IMR-90 (cell line): Measurements from ENCODE around the gene CCSER1. TPM values are rescaled to one million over a fixed set of nuclear protein-coding genes. Genes with fewer than 3 reads are reported as not detected.

Source experiments
- ATAC-seq: fragments of 200-7000 bp; cut with Tn5 transposase; 2 replicates; pipeline ENCODE4 v1.9.1; 2020; ENCODE audit warnings: low read depth, mild to moderate bottlenecking, moderate library complexity
- BruUV-seq: library from RNA; stranded (reverse); fragments of 400-500 nt; replicated peaks from 2 replicates; lab custom pipeline; 2021; lab: Mats Ljungman, UMichigan
- CTCF ChIA-PET: fragments of 300-600 bp; formaldehyde crosslinking; extraction: SDS; loops from one replicate; lab custom pipeline; 2021; ENCODE audit warnings: antibody characterized with exemption; lab: Yijun Ruan, JAX
- POLR2A ChIA-PET: fragments of 300-600 bp; sonication (Branson Sonifier 250); formaldehyde crosslinking; loops from one replicate; lab custom pipeline; 2022; ENCODE audit warnings: antibody characterized with exemption; ENCODE audit not compliant: unreplicated experiment; lab: Charles Lee
- DNase-seq: peaks from one replicate; pipeline ENCODE4 v3.0.0; 2013
- H2AFZ ChIP-seq: replicated peaks from 2 replicates; pipeline ENCODE3; 2013; ENCODE audit warnings: low read length, mild to moderate bottlenecking; ENCODE audit not compliant: poor library complexity
- H2AK5ac ChIP-seq: 2 replicates; pipeline ENCODE4 v1.6.1; 2013; ENCODE audit warnings: low read depth, low read length, inconsistent platforms
- H2AK9ac ChIP-seq: replicated peaks from 2 replicates; pipeline ENCODE3; 2013; ENCODE audit warnings: mild to moderate bottlenecking, low read depth, low read length, moderate library complexity; ENCODE audit not compliant: poor library complexity
- H2BK120ac ChIP-seq: 2 replicates; pipeline ENCODE4 v1.6.1; 2013; ENCODE audit warnings: low read depth, low read length, inconsistent platforms
- H2BK15ac ChIP-seq: 3 replicates; pipeline ENCODE4 v1.6.1; 2013; ENCODE audit warnings: low read depth, low read length, inconsistent platforms
- H2BK20ac ChIP-seq: 2 replicates; pipeline ENCODE4 v1.6.1; 2013; ENCODE audit warnings: low read depth, mild to moderate bottlenecking, inconsistent platforms, low read length, moderate library complexity
- H2BK5ac ChIP-seq: 2 replicates; pipeline ENCODE4 v1.6.1; 2013; ENCODE audit warnings: mild to moderate bottlenecking, low read depth, low read length, inconsistent platforms; ENCODE audit not compliant: poor library complexity, severe bottlenecking
- H3K14ac ChIP-seq: replicated peaks from 2 replicates; pipeline ENCODE4 v1.6.1; 2013; ENCODE audit warnings: low read depth, low read length, inconsistent platforms
- H3K18ac ChIP-seq: 2 replicates; pipeline ENCODE4 v1.6.1; 2013; ENCODE audit warnings: low read depth, low read length, control low read depth
- H3K23ac ChIP-seq: 2 replicates; pipeline ENCODE4 v1.6.1; 2013; ENCODE audit warnings: low read depth, low read length, inconsistent platforms
- H3K27ac ChIP-seq: 2 replicates; pipeline ENCODE4 v1.5.1; 2013; ENCODE audit warnings: mild to moderate bottlenecking, control low read depth, low read length; ENCODE audit not compliant: insufficient read depth
- H3K27me3 ChIP-seq: 2 replicates; pipeline ENCODE4 v1.6.1; 2013; ENCODE audit warnings: low read length; ENCODE audit not compliant: control insufficient read depth, insufficient read depth
- H3K36me3 ChIP-seq: 2 replicates; pipeline ENCODE4 v1.6.1; 2013; ENCODE audit warnings: low read length, mixed read lengths; ENCODE audit not compliant: control insufficient read depth, insufficient read depth
- H3K4ac ChIP-seq: 2 replicates; pipeline ENCODE4 v1.6.1; 2013; ENCODE audit warnings: low read depth, low read length, inconsistent platforms
- H3K4me1 ChIP-seq: 2 replicates; pipeline ENCODE4 v1.6.1; 2013; ENCODE audit warnings: low read length, mixed read lengths; ENCODE audit not compliant: control insufficient read depth, insufficient read depth
- H3K4me2 ChIP-seq: 2 replicates; pipeline ENCODE4 v1.6.1; 2013; ENCODE audit warnings: low read depth, mild to moderate bottlenecking, control low read depth, low read length, moderate library complexity
- H3K4me3 ChIP-seq: 2 replicates; pipeline ENCODE4 v1.5.1; 2013; ENCODE audit warnings: low read depth, mild to moderate bottlenecking, control low read depth, low read length, moderate library complexity; ENCODE audit not compliant: insufficient read depth
- H3K56ac ChIP-seq: 2 replicates; pipeline ENCODE4 v1.6.1; 2013; ENCODE audit warnings: low read length, inconsistent platforms; ENCODE audit not compliant: insufficient read depth; ENCODE audit errors: extremely low read depth
- H3K79me1 ChIP-seq, 2 experiments: 2 replicates each; pipeline ENCODE4 v1.6.1; 2013; ENCODE audit warnings: low read length in 2 of 2, inconsistent platforms in 1 of 2, low read depth in 1 of 2
- H3K9ac ChIP-seq: 2 replicates; pipeline ENCODE4 v1.6.1; 2013; ENCODE audit warnings: low read depth, low read length, control low read depth
- H3K9me1 ChIP-seq: 2 replicates; pipeline ENCODE4 v1.6.1; 2013; ENCODE audit warnings: low read length, inconsistent platforms; ENCODE audit not compliant: insufficient read depth
- H3K9me3 ChIP-seq: 2 replicates; pipeline ENCODE4 v1.6.1; 2013; ENCODE audit warnings: low read length; ENCODE audit not compliant: control insufficient read depth, insufficient read depth
- H4K20me1 ChIP-seq: 2 replicates; pipeline ENCODE4 v1.6.1; 2013; ENCODE audit warnings: low read length, inconsistent platforms; ENCODE audit not compliant: insufficient read depth
- H4K5ac ChIP-seq: 2 replicates; pipeline ENCODE4 v1.6.1; 2013; ENCODE audit warnings: mild to moderate bottlenecking, low read depth, low read length, control low read depth
- H4K8ac ChIP-seq, 2 experiments: 2 replicates each; pipeline ENCODE4 v1.6.1; 2013; ENCODE audit warnings: low read depth in 2 of 2, low read length in 2 of 2, control low read depth in 1 of 2, inconsistent platforms in 1 of 2
- H4K91ac ChIP-seq: 2 replicates; pipeline ENCODE4 v1.6.1; 2013; ENCODE audit warnings: low read depth, low read length, inconsistent platforms; ENCODE audit not compliant: insufficient read depth
- BHLHE40 ChIP-seq: fragments of 150-350 bp; IDR thresholded peaks from 2 replicates; pipeline ENCODE4 v1.6.1; 2016; ENCODE audit warnings: mild to moderate bottlenecking, low read depth, low read length
- CEBPB ChIP-seq: IDR thresholded peaks from 2 replicates; pipeline ENCODE4 v1.6.1; 2012; ENCODE audit warnings: low read depth, low read length, improper control_type of control experiment
- CHD1 ChIP-seq: IDR thresholded peaks from 2 replicates; pipeline ENCODE4 v1.6.1; 2012; ENCODE audit warnings: low read depth, low read length, improper control_type of control experiment
- ELK1 ChIP-seq: fragments of 150-350 bp; IDR thresholded peaks from 2 replicates; pipeline ENCODE4 v1.6.1; 2016; ENCODE audit warnings: low read depth, mild to moderate bottlenecking, low read length, moderate library complexity, borderline replicate concordance
- FOS ChIP-seq: fragments of 150-350 bp; IDR thresholded peaks from 2 replicates; pipeline ENCODE4 v1.6.1; 2016; ENCODE audit warnings: low read depth, low read length
- MAFK ChIP-seq: IDR thresholded peaks from 2 replicates; pipeline ENCODE4 v1.6.1; 2012; ENCODE audit warnings: low read depth, low read length, improper control_type of control experiment
- MAZ ChIP-seq: IDR thresholded peaks from 2 replicates; pipeline ENCODE4 v1.6.1; 2012; ENCODE audit warnings: low read depth, mild to moderate bottlenecking, low read length, improper control_type of control experiment, moderate library complexity, borderline replicate concordance
- NFE2L2 ChIP-seq: fragments of 150-350 bp; IDR thresholded peaks from 2 replicates; pipeline ENCODE4 v1.6.1; 2016; ENCODE audit warnings: low read depth, mild to moderate bottlenecking, low read length
- POLR2A ChIP-seq: IDR thresholded peaks from 2 replicates; pipeline ENCODE4 v1.6.1; 2012; ENCODE audit warnings: mild to moderate bottlenecking, low read depth, low read length
- RAD21 ChIP-seq: IDR thresholded peaks from 2 replicates; pipeline ENCODE4 v1.6.1; 2012; ENCODE audit warnings: low read length, improper control_type of control experiment
- RCOR1 ChIP-seq: IDR thresholded peaks from 2 replicates; pipeline ENCODE4 v1.6.1; 2012; ENCODE audit warnings: mild to moderate bottlenecking, low read length, improper control_type of control experiment; ENCODE audit not compliant: insufficient replicate concordance
- RFX5 ChIP-seq: IDR thresholded peaks from 2 replicates; pipeline ENCODE4 v1.8.0; 2012; ENCODE audit warnings: low read depth, mild to moderate bottlenecking, low read length, moderate library complexity
- WGBS, 2 experiments: methylation state at CpG; one replicate each; pipeline versions ENCODE4 v1.1.5 to v1.1.7; 2013; ENCODE audit warnings: missing lambda C conversion rate in 2 of 2; ENCODE audit not compliant: insufficient read length in 1 of 2; ENCODE audit errors: extremely low coverage in 2 of 2; 5-methylcytosine and 5-hydroxymethylcytosine counted together
- dilution Hi-C: fragments of 300-500 bp; cut with HindIII; formaldehyde crosslinking; loops from one replicate; pipeline ENCODE4 v1.14.3; 2018; ENCODE audit warnings: low sequenced_read_pairs; ENCODE audit not compliant: unreplicated experiment
- in situ Hi-C: fragments of 300-500 bp; cut with MboI; formaldehyde crosslinking; loops from 3 replicates; pipeline ENCODE4 v1.14.3; 2019; ENCODE audit warnings: low sequenced_read_pairs, inconsistent platforms, mixed read lengths
- intact Hi-C: fragments of 100-400 bp; cut with micrococcal nuclease; formaldehyde crosslinking; loops from 2 replicates; pipeline ENCODE4 v1.10.0; 2022
- polyA plus RNA-seq, 3 experiments: library from polyadenylated mRNA; depleted of rRNA; stranded (reverse); fragments of >200 nt; gene quantifications; 2 replicates each; pipeline ENCODE4 v1.2.3, GENCODE V29; 2012; ENCODE audit warnings: low replicate concordance in 1 of 3
- total RNA-seq: library from RNA; depleted of rRNA; stranded (reverse); fragments of >200 nt; gene quantifications from 2 replicates; pipeline ENCODE4 v1.2.3, GENCODE V29; 2012
- TF ChIP-seq, protein P1 (sequence below): conservative IDR thresholded peaks from 2 replicates; pipeline ENCODE4 v1.5.1; 2012; ENCODE audit warnings: mild to moderate bottlenecking, low read depth, low read length, improper control_type of control experiment
- TF ChIP-seq, protein P2 (sequence below): fragments of 150-350 bp; IDR thresholded peaks from 2 replicates; pipeline ENCODE4 v1.6.1; 2017; ENCODE audit warnings: mild to moderate bottlenecking, antibody characterized with exemption, low read length, low read depth

CCSER1 gene
- total and polyA plus RNA-seq, 2 of the 4 experiments (the other 2 are of a cell fraction) = not detected

GRCh38 chr4:91147067-91147466 lies 1019.9 kb downstream of the CCSER1 start:
- no peak overlapping the region for H3K14ac ChIP-seq
- no peak overlapping the region for H3K18ac ChIP-seq
- dilution Hi-C loops (no loop called here), intact Hi-C loops (no loop called here), in situ Hi-C loops (no loop called here)
- no peak overlapping the region for H3K4me2 ChIP-seq
- no peak overlapping the region for H2AFZ ChIP-seq
- H3K4ac ChIP-seq = no peak overlapping the region
- no peak overlapping the region for H4K8ac ChIP-seq
- H3K4me1 ChIP-seq = no peaks in the 10 kb centered on the region
- TF ChIP-seq RFX5 (no peak), FOS (no peak), RCOR1 (no peak), BHLHE40 (no peak), CHD1 (no peak), RAD21 (no peak), MAFK (no peak), NFE2L2 (no peak), POLR2A (no peak), MAZ (no peak), CEBPB (no peak), ELK1 (no peak)
- TF ChIP-seq, protein P1, sequence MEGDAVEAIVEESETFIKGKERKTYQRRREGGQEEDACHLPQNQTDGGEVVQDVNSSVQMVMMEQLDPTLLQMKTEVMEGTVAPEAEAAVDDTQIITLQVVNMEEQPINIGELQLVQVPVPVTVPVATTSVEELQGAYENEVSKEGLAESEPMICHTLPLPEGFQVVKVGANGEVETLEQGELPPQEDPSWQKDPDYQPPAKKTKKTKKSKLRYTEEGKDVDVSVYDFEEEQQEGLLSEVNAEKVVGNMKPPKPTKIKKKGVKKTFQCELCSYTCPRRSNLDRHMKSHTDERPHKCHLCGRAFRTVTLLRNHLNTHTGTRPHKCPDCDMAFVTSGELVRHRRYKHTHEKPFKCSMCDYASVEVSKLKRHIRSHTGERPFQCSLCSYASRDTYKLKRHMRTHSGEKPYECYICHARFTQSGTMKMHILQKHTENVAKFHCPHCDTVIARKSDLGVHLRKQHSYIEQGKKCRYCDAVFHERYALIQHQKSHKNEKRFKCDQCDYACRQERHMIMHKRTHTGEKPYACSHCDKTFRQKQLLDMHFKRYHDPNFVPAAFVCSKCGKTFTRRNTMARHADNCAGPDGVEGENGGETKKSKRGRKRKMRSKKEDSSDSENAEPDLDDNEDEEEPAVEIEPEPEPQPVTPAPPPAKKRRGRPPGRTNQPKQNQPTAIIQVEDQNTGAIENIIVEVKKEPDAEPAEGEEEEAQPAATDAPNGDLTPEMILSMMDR = no peak
- TF ChIP-seq, protein P2, sequence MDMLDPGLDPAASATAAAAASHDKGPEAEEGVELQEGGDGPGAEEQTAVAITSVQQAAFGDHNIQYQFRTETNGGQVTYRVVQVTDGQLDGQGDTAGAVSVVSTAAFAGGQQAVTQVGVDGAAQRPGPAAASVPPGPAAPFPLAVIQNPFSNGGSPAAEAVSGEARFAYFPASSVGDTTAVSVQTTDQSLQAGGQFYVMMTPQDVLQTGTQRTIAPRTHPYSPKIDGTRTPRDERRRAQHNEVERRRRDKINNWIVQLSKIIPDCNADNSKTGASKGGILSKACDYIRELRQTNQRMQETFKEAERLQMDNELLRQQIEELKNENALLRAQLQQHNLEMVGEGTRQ = no peak
- H3K36me3 ChIP-seq = no peaks in the 10 kb centered on the region
- no peaks in the 10 kb centered on the region for H3K9me1 ChIP-seq
- H2AK9ac ChIP-seq = no peak overlapping the region
- ATAC-seq (no peak), DNase-seq (no peak)
- peaks cover 2% of the 10 kb centered on the region; the same call in 1 of the 2 replicates for H3K9me3 ChIP-seq
- H2BK15ac ChIP-seq = no peak overlapping the region
- no peaks in the 10 kb centered on the region for H4K20me1 ChIP-seq
- no CpG with 5 or more reads among the region's 6 CpGs for WGBS, 2 experiments
- BruUV-seq = no TSS peak
- no peak overlapping the region for H3K23ac ChIP-seq
- H2BK5ac ChIP-seq = no peak overlapping the region
- no peak overlapping the region for H3K27ac ChIP-seq
- H2AK5ac ChIP-seq = no peak overlapping the region
- no peak overlapping the region for H3K56ac ChIP-seq
- ChIA-PET CTCF (no interaction called here), POLR2A (no interaction called here)
- no peak overlapping the region for H2BK20ac ChIP-seq
- no peaks in the 10 kb centered on the region for H3K79me1 ChIP-seq
- no peak overlapping the region for H3K4me3 ChIP-seq
- H4K5ac ChIP-seq = no peak overlapping the region
- H3K27me3 ChIP-seq = no peaks in the 10 kb centered on the region
- H4K91ac ChIP-seq = no peak overlapping the region
- no peak overlapping the region for H2BK120ac ChIP-seq
- no peak overlapping the region for H3K9ac ChIP-seq
